Measurements from ENCODE around the gene PIAS4. TPM values are rescaled to one million over a fixed set of nuclear protein-coding genes. Genes with fewer than 3 reads are reported as not detected.

PIAS4 gene
- total and polyA plus RNA-seq, 2 of the 13 experiments (the other 11 are each of a cell fraction or from before 2014, with no cell fraction given) = 9.0 to 20.1 TPM

DNA sequence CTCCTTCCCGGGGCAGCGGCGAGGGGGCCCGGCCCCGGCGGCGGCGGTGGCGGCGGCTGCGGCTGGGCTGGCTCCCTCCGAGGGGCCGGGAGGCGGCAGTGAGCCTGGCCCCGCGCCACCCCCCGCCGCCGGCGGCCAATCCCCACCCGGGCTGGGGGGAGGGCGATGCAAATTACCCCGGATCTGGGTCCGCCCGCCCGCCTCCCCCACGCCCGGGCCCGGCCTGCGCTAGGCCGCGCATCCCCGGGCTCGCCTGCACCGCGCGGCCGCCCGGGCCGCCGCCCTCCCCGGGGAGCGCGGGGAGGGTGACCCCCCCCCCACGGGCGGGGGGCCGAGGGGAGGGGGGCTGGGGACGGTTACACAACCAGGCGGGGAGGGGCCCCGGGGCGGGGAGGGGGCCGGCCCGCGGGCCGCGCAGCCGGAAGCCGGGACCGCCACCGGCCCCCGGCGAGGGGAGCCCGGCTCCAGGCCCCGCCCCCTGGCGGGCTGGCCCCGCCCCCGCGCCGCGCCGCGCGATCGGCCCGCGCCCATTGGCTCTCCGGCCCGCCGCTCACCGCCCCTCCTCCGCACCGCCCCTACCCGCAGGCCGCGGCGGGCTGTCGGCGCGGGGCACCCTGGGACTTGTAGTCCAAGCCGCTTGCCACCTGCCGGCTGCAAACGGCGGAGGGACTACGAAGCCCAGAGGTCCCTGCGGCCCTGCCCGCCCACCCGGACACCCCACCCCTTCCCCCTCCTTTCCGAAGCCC lies 58.1 kb downstream of the PIAS4 start (continued):
- TF ChIP-seq SP1 (IDR thresholded peaks at IDR 0.05) (no peak), SP1 (CRISPR knock-in tag; IDR thresholded peaks at IDR 0.05) (peak; percentile 96), AGO1 (IDR thresholded peaks at IDR 0.05; ENCODE audit: low read depth, low read length, poor library complexity, severe bottlenecking) (peak; percentile 6), RCOR2 (CRISPR knock-in tag; IDR thresholded peaks at IDR 0.05) (no peak), ZNF737 (CRISPR knock-in tag; IDR thresholded peaks at IDR 0.05; ENCODE audit: borderline replicate concordance) (no peak), GABPB1 (CRISPR knock-in tag; IDR thresholded peaks at IDR 0.05) (peak; percentile 88), HOXA3 (CRISPR knock-in tag; IDR thresholded peaks at IDR 0.05) (peak; percentile 36; the same call in 1 of the 2 replicates), MYNN (CRISPR knock-in tag; IDR thresholded peaks at IDR 0.05; ENCODE audit: low read depth) (no peak), GPN1 (CRISPR knock-in tag; IDR thresholded peaks at IDR 0.05; ENCODE audit: borderline replicate concordance) (no peak), SNRNP70 (IDR thresholded peaks at IDR 0.05; ENCODE audit: low read depth, low read length) (no peak), GABPA (IDR thresholded peaks at IDR 0.05; ENCODE audit: low read depth, low read length) (peak; percentile 58), GABPA (CRISPR knock-in tag; IDR thresholded peaks at IDR 0.05; ENCODE audit: low read depth) (peak; percentile 59; the same call in 1 of the 2 replicates), YEATS4 (CRISPR knock-in tag; IDR thresholded peaks at IDR 0.05; ENCODE audit: borderline replicate concordance) (peak; percentile 47; the same call in 1 of the 2 replicates), PHF8 (CRISPR knock-in tag; IDR thresholded peaks at IDR 0.05) (peak; percentile 34; the same call in 1 of the 2 replicates)
- TF ChIP-seq, protein P1, sequence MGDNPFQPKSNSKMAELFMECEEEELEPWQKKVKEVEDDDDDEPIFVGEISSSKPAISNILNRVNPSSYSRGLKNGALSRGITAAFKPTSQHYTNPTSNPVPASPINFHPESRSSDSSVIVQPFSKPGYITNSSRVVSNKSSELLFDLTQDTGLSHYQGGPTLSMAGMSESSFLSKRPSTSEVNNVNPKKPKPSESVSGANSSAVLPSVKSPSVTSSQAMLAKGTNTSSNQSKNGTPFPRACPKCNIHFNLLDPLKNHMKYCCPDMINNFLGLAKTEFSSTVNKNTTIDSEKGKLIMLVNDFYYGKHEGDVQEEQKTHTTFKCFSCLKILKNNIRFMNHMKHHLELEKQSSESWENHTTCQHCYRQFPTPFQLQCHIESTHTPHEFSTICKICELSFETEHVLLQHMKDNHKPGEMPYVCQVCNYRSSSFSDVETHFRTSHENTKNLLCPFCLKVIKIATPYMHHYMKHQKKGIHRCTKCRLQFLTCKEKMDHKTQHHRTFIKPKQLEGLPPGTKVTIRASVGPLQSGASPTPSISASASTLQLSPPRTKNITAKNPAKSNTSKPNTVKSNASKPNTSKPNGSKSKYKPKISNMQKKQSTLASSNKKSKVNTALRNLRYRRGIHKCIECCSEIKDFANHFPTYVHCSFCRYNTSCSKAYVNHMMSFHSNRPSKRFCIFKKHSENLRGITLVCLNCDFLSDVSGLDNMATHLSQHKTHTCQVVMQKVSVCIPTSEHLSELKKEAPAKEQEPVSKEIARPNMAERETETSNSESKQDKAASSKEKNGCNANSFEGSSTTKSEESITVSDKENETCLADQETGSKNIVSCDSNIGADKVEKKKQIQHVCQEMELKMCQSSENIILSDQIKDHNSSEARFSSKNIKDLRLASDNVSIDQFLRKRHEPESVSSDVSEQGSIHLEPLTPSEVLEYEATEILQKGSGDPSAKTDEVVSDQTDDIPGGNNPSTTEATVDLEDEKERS (CRISPR knock-in tag; IDR thresholded peaks at IDR 0.05) = no peak
- TF ChIP-seq, protein P2, sequence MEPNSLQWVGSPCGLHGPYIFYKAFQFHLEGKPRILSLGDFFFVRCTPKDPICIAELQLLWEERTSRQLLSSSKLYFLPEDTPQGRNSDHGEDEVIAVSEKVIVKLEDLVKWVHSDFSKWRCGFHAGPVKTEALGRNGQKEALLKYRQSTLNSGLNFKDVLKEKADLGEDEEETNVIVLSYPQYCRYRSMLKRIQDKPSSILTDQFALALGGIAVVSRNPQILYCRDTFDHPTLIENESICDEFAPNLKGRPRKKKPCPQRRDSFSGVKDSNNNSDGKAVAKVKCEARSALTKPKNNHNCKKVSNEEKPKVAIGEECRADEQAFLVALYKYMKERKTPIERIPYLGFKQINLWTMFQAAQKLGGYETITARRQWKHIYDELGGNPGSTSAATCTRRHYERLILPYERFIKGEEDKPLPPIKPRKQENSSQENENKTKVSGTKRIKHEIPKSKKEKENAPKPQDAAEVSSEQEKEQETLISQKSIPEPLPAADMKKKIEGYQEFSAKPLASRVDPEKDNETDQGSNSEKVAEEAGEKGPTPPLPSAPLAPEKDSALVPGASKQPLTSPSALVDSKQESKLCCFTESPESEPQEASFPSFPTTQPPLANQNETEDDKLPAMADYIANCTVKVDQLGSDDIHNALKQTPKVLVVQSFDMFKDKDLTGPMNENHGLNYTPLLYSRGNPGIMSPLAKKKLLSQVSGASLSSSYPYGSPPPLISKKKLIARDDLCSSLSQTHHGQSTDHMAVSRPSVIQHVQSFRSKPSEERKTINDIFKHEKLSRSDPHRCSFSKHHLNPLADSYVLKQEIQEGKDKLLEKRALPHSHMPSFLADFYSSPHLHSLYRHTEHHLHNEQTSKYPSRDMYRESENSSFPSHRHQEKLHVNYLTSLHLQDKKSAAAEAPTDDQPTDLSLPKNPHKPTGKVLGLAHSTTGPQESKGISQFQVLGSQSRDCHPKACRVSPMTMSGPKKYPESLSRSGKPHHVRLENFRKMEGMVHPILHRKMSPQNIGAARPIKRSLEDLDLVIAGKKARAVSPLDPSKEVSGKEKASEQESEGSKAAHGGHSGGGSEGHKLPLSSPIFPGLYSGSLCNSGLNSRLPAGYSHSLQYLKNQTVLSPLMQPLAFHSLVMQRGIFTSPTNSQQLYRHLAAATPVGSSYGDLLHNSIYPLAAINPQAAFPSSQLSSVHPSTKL (CRISPR knock-in tag; IDR thresholded peaks at IDR 0.05) = 0 out of 2 replicates have a peak, but pooled peaks have one; percentile 14
- TF ChIP-seq, protein P3, sequence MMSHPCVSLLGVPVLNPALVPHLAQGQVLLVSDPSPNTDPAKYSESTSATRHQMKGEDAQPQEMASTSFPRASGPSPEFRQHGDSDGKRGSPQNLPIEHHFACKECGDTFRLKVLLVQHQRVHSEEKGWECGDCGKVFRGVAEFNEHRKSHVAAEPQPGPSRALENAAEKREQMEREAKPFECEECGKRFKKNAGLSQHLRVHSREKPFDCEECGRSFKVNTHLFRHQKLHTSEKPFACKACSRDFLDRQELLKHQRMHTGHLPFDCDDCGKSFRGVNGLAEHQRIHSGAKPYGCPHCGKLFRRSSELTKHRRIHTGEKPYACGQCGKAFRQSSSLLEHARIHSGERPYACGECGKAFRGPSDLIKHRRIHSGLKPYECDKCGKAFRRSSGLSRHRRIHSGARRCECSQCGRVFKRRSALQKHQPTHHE (CRISPR knock-in tag; IDR thresholded peaks at IDR 0.05; ENCODE audit: borderline replicate concordance) = no peak
- TF ChIP-seq, protein P4, sequence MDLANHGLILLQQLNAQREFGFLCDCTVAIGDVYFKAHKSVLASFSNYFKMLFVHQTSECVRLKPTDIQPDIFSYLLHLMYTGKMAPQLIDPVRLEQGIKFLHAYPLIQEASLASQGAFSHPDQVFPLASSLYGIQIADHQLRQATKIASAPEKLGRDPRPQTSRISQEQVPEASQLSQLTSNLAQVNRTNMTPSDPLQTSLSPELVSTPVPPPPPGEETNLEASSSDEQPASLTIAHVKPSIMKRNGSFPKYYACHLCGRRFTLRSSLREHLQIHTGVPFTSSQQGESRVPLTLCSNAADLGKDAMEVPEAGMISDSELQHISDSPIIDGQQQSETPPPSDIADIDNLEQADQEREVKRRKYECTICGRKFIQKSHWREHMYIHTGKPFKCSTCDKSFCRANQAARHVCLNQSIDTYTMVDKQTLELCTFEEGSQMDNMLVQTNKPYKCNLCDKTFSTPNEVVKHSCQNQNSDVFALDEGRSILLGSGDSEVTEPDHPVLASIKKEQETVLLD (CRISPR knock-in tag; IDR thresholded peaks at IDR 0.05; ENCODE audit: low read depth) = peak; percentile 75; the same call in 1 of the 2 replicates
- TF ChIP-seq, protein P5, sequence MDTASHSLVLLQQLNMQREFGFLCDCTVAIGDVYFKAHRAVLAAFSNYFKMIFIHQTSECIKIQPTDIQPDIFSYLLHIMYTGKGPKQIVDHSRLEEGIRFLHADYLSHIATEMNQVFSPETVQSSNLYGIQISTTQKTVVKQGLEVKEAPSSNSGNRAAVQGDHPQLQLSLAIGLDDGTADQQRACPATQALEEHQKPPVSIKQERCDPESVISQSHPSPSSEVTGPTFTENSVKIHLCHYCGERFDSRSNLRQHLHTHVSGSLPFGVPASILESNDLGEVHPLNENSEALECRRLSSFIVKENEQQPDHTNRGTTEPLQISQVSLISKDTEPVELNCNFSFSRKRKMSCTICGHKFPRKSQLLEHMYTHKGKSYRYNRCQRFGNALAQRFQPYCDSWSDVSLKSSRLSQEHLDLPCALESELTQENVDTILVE (CRISPR knock-in tag; IDR thresholded peaks at IDR 0.05) = peak; percentile 43; the same call in 1 of the 2 replicates

All from HepG2 (cell line).